Measurements from ENCODE around the gene KRT77. TPM values are rescaled to one million over a fixed set of nuclear protein-coding genes. Genes with fewer than 3 reads are reported as not detected.

Gene KRT77
- total RNA-seq, 1 donor: not detected

DNA sequence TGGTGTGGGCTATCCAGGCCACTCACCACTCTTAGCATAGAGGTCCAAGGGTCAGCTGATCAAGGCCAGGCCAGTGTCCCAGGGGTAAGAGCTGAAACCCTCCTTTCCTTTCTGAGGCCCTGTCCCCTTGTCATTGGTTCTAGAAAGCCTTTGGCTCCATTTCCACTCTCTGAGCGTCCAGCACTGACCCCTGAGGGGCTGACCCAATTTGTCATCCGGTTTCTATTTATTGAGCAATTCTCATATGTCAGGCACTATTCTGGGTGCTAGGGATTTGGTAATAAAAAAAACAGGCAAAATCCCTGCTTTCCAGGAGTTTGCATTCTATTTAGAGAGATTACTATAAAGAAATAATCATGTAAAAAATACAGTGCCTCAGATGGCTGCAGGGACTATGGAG, 3.4 kb downstream of the KRT77 start:
- Histone ChIP-seq H3K79me2 (ENCODE audit: insufficient read depth, low read length) (no peaks in the 10 kb centered on the region), H3K4me1 (ENCODE audit: insufficient read depth, low read length) (no peaks in the 10 kb centered on the region), H3K27ac (ENCODE audit: low read depth, low read length) (no peak overlapping the region), H3K9me3 (ENCODE audit: low read depth, low read length) (no peaks in the 10 kb centered on the region), H4K20me1 (ENCODE audit: insufficient read depth, low read length) (no peaks in the 10 kb centered on the region), H3K36me3 (ENCODE audit: insufficient read depth, low read length) (no peaks in the 10 kb centered on the region), H2AFZ (ENCODE audit: low read length) (no peak overlapping the region), H3K4me3 (ENCODE audit: insufficient read depth, low read length) (no peak overlapping the region), H3K27me3 (ENCODE audit: insufficient read depth, low read length) (peaks cover 18% of the 10 kb centered on the region), H3K4me2 (ENCODE audit: insufficient read depth, low read length) (no peak overlapping the region)
- TF ChIP-seq, protein P1, sequence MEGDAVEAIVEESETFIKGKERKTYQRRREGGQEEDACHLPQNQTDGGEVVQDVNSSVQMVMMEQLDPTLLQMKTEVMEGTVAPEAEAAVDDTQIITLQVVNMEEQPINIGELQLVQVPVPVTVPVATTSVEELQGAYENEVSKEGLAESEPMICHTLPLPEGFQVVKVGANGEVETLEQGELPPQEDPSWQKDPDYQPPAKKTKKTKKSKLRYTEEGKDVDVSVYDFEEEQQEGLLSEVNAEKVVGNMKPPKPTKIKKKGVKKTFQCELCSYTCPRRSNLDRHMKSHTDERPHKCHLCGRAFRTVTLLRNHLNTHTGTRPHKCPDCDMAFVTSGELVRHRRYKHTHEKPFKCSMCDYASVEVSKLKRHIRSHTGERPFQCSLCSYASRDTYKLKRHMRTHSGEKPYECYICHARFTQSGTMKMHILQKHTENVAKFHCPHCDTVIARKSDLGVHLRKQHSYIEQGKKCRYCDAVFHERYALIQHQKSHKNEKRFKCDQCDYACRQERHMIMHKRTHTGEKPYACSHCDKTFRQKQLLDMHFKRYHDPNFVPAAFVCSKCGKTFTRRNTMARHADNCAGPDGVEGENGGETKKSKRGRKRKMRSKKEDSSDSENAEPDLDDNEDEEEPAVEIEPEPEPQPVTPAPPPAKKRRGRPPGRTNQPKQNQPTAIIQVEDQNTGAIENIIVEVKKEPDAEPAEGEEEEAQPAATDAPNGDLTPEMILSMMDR (IDR thresholded peaks at IDR 0.05; ENCODE audit: extremely low read depth, low read depth, low read length): no peak
- DNase-seq (ENCODE audit: insufficient read length, low spot score, missing footprints): no peak

DNA sequence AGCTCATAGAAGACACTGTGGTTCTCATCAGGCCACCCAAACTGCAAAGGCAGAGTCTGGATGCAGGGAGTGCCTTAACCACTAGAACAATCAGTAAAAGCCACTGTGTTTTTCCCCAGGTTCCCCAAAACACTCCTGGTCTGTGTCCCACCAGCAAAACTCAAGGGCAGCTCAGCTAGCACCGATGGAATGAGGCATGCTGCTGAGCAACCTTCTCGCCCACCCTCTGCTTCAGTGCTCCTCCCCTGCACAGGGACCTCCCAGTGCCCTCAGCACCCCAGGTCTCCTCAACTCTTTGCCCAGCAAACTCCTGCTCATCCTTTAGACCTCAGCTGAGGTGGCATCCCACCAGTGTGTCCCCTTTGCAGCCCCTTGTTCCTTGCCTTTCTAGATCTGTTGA, 4.0 kb downstream of the KRT77 start:
- TF ChIP-seq, protein P1 (IDR thresholded peaks at IDR 0.05; ENCODE audit: extremely low read depth, low read depth, low read length): no peak

DNA sequence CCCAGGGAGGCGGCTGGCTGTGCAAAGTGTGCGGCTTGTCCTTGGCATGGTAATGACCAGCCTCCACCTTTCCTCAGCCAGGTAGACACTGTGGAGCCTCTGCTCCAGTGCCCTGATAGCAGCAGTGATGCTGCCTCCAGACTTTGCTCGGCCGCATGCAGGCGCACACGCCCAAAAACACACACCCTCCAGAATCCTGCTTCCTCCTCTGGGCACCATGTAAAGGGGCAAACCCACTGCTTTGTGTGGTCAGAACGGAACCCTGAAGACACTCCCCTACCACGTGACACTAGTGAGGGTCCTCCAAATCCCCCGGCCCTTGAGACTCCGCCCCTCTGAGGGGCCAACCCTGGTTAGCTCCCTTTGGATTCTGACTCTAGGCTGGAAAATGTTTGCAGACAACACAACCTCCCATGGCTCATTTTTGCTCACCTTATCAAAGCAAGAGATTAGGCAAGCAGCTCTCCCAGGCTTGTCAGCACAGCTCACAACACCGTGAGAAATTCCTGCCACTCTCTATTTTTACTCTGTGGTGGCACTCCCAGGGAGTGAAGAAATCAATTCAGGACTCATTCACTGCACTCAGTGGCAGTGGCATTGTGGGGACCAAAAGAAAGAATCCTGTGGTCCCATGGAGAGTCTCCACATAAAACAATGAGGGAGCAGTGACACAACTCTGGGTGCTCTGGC, 4.5 kb downstream of the KRT77 start:
- peaks cover 16% of the 10 kb centered on the region for H3K27me3 ChIP-seq (ENCODE audit: insufficient read depth, low read length)
- DNase-seq (ENCODE audit: insufficient read length, low spot score, missing footprints): no peak
- TF ChIP-seq, protein P1 (IDR thresholded peaks at IDR 0.05; ENCODE audit: extremely low read depth, low read depth, low read length): no peak

More for the DNA sequence above, 4.0 kb downstream of the KRT77 start:
- Histone ChIP-seq H3K27ac (ENCODE audit: low read depth, low read length) (no peak overlapping the region), H3K27me3 (ENCODE audit: insufficient read depth, low read length) (peaks cover 20% of the 10 kb centered on the region), H4K20me1 (ENCODE audit: insufficient read depth, low read length) (no peaks in the 10 kb centered on the region), H3K4me1 (ENCODE audit: insufficient read depth, low read length) (no peaks in the 10 kb centered on the region), H2AFZ (ENCODE audit: low read length) (no peak overlapping the region), H3K79me2 (ENCODE audit: insufficient read depth, low read length) (no peaks in the 10 kb centered on the region), H3K9me3 (ENCODE audit: low read depth, low read length) (no peaks in the 10 kb centered on the region), H3K36me3 (ENCODE audit: insufficient read depth, low read length) (no peaks in the 10 kb centered on the region), H3K4me2 (ENCODE audit: insufficient read depth, low read length) (no peak overlapping the region), H3K4me3 (ENCODE audit: insufficient read depth, low read length) (no peak overlapping the region)
- DNase-seq (ENCODE audit: insufficient read length, low spot score, missing footprints): no peak

DNA sequence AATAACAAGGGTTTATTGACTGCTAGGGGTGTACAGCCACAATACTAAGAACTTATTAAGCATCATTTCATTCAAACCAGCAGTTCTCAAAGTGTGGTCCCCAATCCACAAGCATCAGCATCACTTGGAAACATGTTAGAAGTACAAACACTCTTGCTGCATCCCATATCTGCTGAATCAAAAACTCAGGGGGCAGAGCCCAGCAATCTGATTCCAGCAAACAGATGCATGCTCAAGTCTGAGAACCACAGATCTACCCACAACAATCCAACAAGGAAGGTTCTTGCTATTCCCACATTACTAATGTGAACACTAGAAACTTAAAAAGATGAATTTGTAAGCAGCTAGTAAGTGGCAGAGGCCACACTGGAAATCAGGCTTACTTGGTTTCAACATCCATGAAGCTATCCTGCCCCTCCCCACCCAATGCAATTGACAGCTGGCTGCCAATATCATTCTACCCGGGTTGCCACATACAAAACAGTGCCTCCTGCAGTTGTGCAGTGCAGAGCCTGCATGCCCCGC, 6.2 kb downstream of the KRT77 start:
- Histone ChIP-seq H4K20me1 (ENCODE audit: insufficient read depth, low read length) (no peaks in the 10 kb centered on the region), H3K4me1 (ENCODE audit: insufficient read depth, low read length) (no peaks in the 10 kb centered on the region), H3K27ac (ENCODE audit: low read depth, low read length) (no peak overlapping the region), H3K4me3 (ENCODE audit: insufficient read depth, low read length) (no peak overlapping the region), H3K4me2 (ENCODE audit: insufficient read depth, low read length) (no peak overlapping the region), H3K27me3 (ENCODE audit: insufficient read depth, low read length) (peaks cover 26% of the 10 kb centered on the region), H3K9me3 (ENCODE audit: low read depth, low read length) (no peaks in the 10 kb centered on the region), H3K36me3 (ENCODE audit: insufficient read depth, low read length) (no peaks in the 10 kb centered on the region), H2AFZ (ENCODE audit: low read length) (no peak overlapping the region), H3K79me2 (ENCODE audit: insufficient read depth, low read length) (no peaks in the 10 kb centered on the region)
- DNase-seq (ENCODE audit: insufficient read length, low spot score, missing footprints): no peak
- TF ChIP-seq, protein P1 (IDR thresholded peaks at IDR 0.05; ENCODE audit: extremely low read depth, low read depth, low read length): no peak

More for the DNA sequence above, 4.5 kb downstream of the KRT77 start:
- no peak overlapping the region for H2AFZ ChIP-seq (ENCODE audit: low read length)
- no peaks in the 10 kb centered on the region for H3K79me2 ChIP-seq (ENCODE audit: insufficient read depth, low read length)
- no peak overlapping the region for H3K4me3 ChIP-seq (ENCODE audit: insufficient read depth, low read length)
- H3K36me3 ChIP-seq (ENCODE audit: insufficient read depth, low read length): no peaks in the 10 kb centered on the region
- no peaks in the 10 kb centered on the region for H4K20me1 ChIP-seq (ENCODE audit: insufficient read depth, low read length)
- H3K4me2 ChIP-seq (ENCODE audit: insufficient read depth, low read length): no peak overlapping the region
- no peak overlapping the region for H3K27ac ChIP-seq (ENCODE audit: low read depth, low read length)
- no peaks in the 10 kb centered on the region for H3K4me1 ChIP-seq (ENCODE audit: insufficient read depth, low read length)
- H3K9me3 ChIP-seq (ENCODE audit: low read depth, low read length): no peaks in the 10 kb centered on the region

Data from osteoblast (primary cell).